Amniotic stem cell (primary cell): Measurements from ENCODE around the gene GABRG3.

Source experiments
- DNase-seq: peaks from one replicate; lab custom pipeline; 2025; lab: John Stamatoyannopoulos, UW

GABRG3 gene

GRCh38 chr15:27414168-27414870 is 443.3 kb downstream of the GABRG3 start:
- no peak for DNase-seq

GRCh38 chr15:27418726-27419125 is 447.7 kb downstream of the GABRG3 start:
- DNase-seq: no peak

- no peak for DNase-seq
These were observed 452.0 kb downstream of the GABRG3 start for GRCh38 chr15:27422997-27423396.

DNA sequence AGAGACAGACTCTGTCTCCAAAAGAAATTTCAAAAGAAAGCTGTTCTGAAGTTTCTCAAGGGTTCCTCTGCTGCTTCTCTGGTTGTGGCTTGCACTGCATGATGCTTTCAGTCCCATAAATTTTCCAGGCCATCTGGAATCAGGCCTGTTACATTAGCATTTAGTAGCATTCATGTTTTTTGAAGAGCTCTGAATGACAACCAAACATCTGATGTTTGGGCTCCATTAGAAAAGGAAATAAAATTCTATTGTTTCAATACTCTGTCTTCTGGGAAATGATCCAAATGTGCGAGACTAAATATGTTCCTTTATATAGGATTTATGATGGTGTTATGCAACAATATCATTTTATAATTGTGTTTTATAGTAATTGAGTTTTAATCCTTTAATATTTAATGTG is 455.8 kb downstream of the GABRG3 start:
- no peak for DNase-seq

DNA sequence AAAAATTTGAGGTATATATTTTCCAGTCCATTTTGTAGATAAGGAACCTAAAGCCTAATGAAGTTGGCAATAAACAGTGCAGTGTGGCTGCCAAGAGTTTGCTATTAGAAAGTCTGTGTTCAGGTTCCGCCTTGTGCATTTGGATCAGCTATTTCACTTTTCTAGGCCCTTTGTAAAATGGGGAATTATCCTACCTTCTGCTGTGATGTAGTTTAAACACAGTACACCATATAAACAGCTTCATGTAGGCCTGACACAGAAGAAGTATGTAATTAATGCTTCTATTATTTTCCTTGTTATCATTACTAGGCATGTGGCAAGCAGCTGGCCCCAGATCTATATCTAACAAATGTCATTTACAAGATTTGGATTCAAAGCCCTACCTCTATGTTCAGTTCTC is 456.3 kb downstream of the GABRG3 start:
- no peak for DNase-seq

- DNase-seq: no peak
These were observed 457.2 kb downstream of the GABRG3 start for GRCh38 chr15:27428151-27428550.

GRCh38 chr15:27429577-27429976 is 458.6 kb downstream of the GABRG3 start:
- no peak for DNase-seq

GRCh38 chr15:27433604-27434003 is 462.6 kb downstream of the GABRG3 start:
- DNase-seq: no peak

GRCh38 chr15:27438403-27439375 is 467.7 kb downstream of the GABRG3 start:
- DNase-seq: no peak

GRCh38 chr15:27441120-27441519 is 470.1 kb downstream of the GABRG3 start:
- DNase-seq: no peak

DNA sequence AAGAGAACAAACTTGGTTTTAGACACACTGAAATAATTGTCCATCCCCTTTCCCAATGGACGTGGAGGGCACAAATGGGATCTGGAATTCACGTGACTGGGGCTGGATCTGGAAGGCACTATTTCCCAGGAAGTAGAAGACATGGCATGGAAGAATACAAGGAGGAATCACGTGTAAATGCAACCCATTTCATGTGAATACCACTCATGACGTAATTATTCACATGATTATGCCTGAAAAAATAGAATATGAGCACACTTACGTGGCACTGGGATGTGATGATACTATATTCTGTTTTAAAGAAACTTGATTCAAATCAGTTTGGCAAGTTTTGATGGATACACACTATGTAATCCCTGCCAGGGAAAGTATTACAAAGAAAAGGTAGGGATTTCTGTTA is 477.3 kb downstream of the GABRG3 start:
- DNase-seq: no peak

DNA sequence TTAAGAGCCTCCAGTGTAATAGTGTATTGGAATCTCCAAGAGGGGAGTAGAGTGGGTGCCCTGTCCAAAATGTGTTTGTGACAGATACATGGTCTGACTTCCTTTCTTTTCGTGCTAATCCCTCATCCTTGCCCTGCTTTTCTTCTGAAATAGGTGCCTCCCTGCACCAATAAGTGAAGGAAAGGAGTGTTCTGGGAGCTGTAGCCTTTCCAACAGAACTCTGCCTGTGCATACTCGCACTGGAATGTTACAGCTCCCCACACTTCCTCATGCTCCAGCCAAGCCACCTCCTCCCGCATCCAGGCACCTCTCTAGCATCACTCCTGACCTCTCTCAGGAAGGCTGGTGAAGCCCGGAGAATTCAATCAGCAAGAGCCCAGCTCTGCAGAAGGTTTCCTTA is 478.0 kb downstream of the GABRG3 start:
- DNase-seq: no peak

DNA sequence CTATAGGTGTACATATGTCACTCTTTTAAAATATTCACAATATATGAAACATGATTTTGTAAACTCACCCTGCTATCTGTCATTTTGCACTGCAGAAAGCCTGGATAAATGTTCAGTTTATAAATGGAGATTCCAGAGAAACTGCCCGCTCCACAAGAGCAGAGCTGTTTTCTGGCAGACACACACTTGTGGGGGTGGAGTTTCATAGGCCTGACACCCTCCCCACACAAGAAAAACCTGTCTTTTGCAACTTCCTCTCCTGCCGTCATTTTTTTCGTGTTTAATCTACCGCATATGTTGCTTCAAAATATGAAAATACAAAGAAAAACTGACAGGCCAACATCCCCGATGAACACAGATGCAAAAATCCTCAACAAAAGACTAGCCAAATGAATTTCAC is 479.0 kb downstream of the GABRG3 start:
- no peak for DNase-seq

- DNase-seq: no peak
These were observed 483.5 kb downstream of the GABRG3 start for GRCh38 chr15:27454281-27455075.

GRCh38 chr15:27456807-27457206 is 485.8 kb downstream of the GABRG3 start:
- no peak for DNase-seq

- no peak for DNase-seq
These were observed 486.8 kb downstream of the GABRG3 start for GRCh38 chr15:27457766-27458165.

GRCh38 chr15:27458345-27459084 is 487.5 kb downstream of the GABRG3 start:
- DNase-seq: no peak

DNA sequence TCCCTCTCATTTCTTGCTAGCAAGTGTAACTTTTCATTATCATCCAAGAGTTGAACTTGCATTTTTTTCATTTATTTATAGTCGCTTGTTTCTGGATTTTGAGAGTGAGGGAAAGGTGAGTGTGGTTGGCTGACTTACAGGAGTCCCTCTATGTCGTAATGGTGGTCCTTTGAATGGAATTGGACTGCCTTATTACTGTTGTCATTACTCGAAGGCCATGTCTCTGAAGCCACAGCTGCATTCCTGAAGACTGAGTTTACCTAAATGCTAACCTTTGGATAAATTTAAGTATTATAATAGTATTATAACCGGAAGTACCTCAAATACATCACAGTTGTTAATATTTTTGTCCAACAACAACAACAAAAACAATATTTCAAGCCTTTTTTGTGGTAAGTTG is 488.9 kb downstream of the GABRG3 start:
- no peak for DNase-seq

DNA sequence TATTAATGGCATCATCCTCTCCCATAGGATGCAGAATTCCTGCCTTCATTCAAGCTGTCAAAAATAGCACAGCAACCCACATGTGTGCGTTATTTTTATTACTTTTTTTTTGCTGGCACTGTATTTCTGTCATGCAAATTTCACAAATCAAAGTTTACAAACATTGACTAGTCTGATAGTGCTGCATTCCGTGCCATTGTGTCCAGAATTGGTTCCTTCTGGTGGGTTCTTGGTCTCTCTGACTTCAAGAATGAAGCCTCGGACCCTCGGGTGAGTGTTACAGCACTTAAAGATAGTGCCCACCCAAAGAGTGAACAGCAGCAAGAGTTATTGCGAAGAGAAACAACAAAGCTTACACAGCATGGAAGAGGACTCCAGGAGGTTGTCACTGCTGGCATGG is 490.2 kb downstream of the GABRG3 start:
- no peak for DNase-seq

DNA sequence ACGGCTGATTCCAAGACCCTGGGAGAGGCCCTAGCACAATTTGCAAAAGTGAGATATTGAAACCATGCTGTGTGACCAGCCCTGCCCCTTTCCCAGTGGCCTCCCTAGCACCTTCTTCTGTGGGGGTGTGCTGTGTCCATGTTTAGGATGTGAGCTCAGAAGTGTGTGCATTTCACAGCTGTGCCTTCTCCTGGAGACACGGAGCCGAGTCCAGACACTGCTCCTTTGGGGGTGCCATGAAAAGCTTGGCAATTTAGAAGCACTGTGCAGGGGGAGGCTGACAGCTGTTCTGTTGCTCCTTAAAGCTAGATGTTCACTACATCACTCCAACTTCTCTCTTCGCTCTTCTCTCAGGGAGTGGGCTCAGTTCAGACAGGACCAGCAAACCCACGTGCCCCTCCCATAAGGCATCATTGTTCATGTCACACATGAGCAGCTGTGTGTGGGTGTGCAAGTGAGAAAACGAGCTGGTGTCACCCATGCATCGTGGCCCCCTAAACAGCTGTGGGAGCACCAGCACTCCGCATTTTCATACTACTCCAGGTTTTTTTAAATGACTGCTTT is 492.6 kb downstream of the GABRG3 start:
- no peak for DNase-seq

- DNase-seq: no peak
These were observed 494.1 kb downstream of the GABRG3 start for GRCh38 chr15:27464941-27465612.
